Uterus (tissue), 2 donors: ENCODE measurements around the gene RAC3.

Experiments used
- POLR2A ChIP-seq, 2 donors: fragments of 450-650 bp; IDR thresholded peaks; one replicate each; pipeline ENCODE4 v1.6.1; 2016; ENCODE audit warnings: antibody characterized with exemption in 2 of 2, mild to moderate bottlenecking in 1 of 2, moderate library complexity in 1 of 2
- TF ChIP-seq, protein P1 (sequence below), 4 experiments: fragments of 200-600 bp in 2 of 4; fragments of 450-650 bp in 2 of 4; sonication (generic) in 2 of 4; IDR thresholded peaks; one replicate each; pipeline ENCODE4 v1.5.1; 2016 to 2019; ENCODE audit warnings: antibody characterized with exemption in 4 of 4, mild to moderate bottlenecking in 2 of 4, moderate library complexity in 1 of 4

DNA sequence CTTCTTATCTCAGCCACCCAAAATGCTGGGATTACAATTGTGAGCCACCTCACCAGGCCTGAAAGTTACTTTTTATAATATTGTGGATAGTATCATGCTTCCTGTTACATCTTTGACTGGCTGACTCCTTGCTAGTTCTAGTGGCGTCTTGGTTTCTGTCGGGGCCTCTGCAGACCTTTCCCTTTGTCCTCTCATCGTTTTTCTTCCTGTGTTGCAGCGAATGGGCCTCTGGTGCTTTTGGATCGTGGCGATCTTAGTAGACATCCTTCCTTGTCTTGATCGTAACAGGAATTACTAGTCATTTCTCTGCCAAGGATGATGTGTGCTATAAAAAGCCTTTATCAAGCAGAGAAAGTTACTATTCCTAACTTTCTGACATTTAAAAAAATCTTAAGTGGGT, 33.3 kb upstream of the RAC3 start:
- TF ChIP-seq POLR2A (IDR thresholded peaks at IDR 0.05), result no peak
- TF ChIP-seq, protein P1, sequence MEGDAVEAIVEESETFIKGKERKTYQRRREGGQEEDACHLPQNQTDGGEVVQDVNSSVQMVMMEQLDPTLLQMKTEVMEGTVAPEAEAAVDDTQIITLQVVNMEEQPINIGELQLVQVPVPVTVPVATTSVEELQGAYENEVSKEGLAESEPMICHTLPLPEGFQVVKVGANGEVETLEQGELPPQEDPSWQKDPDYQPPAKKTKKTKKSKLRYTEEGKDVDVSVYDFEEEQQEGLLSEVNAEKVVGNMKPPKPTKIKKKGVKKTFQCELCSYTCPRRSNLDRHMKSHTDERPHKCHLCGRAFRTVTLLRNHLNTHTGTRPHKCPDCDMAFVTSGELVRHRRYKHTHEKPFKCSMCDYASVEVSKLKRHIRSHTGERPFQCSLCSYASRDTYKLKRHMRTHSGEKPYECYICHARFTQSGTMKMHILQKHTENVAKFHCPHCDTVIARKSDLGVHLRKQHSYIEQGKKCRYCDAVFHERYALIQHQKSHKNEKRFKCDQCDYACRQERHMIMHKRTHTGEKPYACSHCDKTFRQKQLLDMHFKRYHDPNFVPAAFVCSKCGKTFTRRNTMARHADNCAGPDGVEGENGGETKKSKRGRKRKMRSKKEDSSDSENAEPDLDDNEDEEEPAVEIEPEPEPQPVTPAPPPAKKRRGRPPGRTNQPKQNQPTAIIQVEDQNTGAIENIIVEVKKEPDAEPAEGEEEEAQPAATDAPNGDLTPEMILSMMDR (IDR thresholded peaks at IDR 0.05), result no peak
